Body of pancreas (tissue), 4 donors: ENCODE data around the gene TBCA.

Experiments used
- CTCF ChIP-seq, 7 experiments: fragments of 450-650 bp in 4 of 7; fragments of 200-600 bp in 3 of 7; sonication (generic) in 3 of 7; IDR thresholded peaks; one replicate each; pipeline ENCODE4 v1.5.1; 2016 to 2019; ENCODE audit warnings: antibody characterized with exemption in 7 of 7
- POLR2A ChIP-seq, 3 donors: fragments of 450-650 bp; IDR thresholded peaks; one replicate each; pipeline ENCODE4 v1.6.1; 2016; ENCODE audit warnings: antibody characterized with exemption in 3 of 3, mild to moderate bottlenecking in 2 of 3

DNA sequence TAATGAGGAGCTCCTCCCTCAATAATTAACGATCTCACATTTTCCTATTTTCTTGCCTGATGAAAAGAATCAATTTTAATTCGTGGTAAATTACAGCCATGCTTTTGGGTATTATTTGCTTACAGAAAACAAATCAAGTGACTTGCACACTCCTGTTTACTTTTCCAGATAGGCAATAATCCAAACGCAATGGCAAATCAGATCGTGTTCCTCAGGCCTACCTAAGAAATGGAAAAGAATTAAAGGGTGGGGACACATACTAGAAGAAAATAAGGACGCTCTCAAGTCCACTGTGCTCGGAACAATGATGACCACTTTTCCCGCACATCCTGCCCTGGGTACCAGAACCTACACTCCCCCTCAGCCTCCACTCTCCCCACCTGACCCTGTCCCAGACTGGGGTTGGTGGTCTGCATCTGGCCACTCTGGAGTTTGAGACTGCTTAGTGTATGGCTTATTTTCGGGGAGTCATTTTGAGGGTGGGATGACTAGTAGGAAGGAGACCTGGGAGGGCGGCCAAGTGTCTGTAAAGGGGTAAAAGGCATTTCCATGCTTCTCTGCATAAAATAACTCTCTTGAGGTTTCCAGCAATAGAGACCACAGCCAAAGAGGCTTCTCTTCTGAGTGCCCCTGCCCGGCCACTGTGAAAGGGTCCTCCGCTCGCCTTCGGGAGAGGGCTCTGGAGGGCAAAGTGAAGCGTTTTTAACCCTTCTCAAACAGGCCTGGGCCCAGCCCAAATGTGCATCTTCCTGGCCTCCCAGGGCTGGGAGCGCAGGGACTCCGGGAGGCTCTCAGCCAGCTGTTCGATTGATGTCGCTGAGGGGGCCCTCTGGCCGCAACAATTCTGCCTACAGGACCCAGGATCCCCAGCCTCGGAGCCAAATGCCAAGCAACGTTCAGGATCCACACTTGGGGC is 133.1 kb downstream of the TBCA start:
- TF ChIP-seq CTCF (IDR thresholded peaks at IDR 0.05) (no peak), POLR2A (IDR thresholded peaks at IDR 0.05) (no peak)
